ENCODE data around the gene AKR1C1.
"Not testable (repeated sequence)": the region's sequence is repeated elsewhere in the genome, so short reads cannot be mapped to it uniquely, and the experiment has no call there.

The AKR1C1 gene

GRCh38 chr10:4984971-4985594 lies 21.9 kb downstream of the AKR1C1 start:
- FAIRE-seq: no peak

- FAIRE-seq: not testable (repeated sequence)
Measured at GRCh38 chr10:4988000-4988641, 24.9 kb downstream of the AKR1C1 start.

- no peak for FAIRE-seq
Measured at GRCh38 chr10:4990217-4990616, 27.0 kb downstream of the AKR1C1 start.

- FAIRE-seq: not testable (repeated sequence)
Measured at GRCh38 chr10:4991463-4991862, 28.2 kb downstream of the AKR1C1 start.

- not testable (repeated sequence) for FAIRE-seq
Measured at GRCh38 chr10:4992564-4992963, 29.3 kb downstream of the AKR1C1 start.

- not testable (repeated sequence) for FAIRE-seq
Measured at GRCh38 chr10:4994260-4994659, 31.0 kb downstream of the AKR1C1 start.

GRCh38 chr10:4998671-4999070 lies 35.5 kb downstream of the AKR1C1 start:
- no peak for FAIRE-seq

- no peak for FAIRE-seq
Measured at GRCh38 chr10:5002013-5002727, 39.0 kb downstream of the AKR1C1 start.

- not testable (repeated sequence) for FAIRE-seq
Measured at GRCh38 chr10:5003127-5004029, 40.2 kb downstream of the AKR1C1 start, which contains the start of gene AKR1C2. AKR1C2 (minus strand) TSS chr10:5003857; CDS start chr10:5003835, 22 bp downstream.

GRCh38 chr10:5004030-5004385 lies 40.8 kb downstream of the AKR1C1 start:
- FAIRE-seq: not testable (repeated sequence)

- not testable (repeated sequence) for FAIRE-seq
Measured at GRCh38 chr10:5004501-5004900, 41.3 kb downstream of the AKR1C1 start.

GRCh38 chr10:5008857-5009548 lies 45.8 kb downstream of the AKR1C1 start:
- FAIRE-seq: not testable (repeated sequence)

- not testable (repeated sequence) for FAIRE-seq
Measured at GRCh38 chr10:5010043-5010442, 46.8 kb downstream of the AKR1C1 start.

GRCh38 chr10:5011392-5011791 lies 48.2 kb downstream of the AKR1C1 start:
- not testable (repeated sequence) for FAIRE-seq

- no peak for FAIRE-seq
Measured at GRCh38 chr10:5012595-5012994, 49.4 kb downstream of the AKR1C1 start.

- no peak for FAIRE-seq
Measured at GRCh38 chr10:5013385-5013784, 50.2 kb downstream of the AKR1C1 start.

GRCh38 chr10:5014200-5014910 lies 51.1 kb downstream of the AKR1C1 start:
- not testable (repeated sequence) for FAIRE-seq

- FAIRE-seq: no peak
Measured at GRCh38 chr10:5014936-5015335, 51.7 kb downstream of the AKR1C1 start.

- no peak for FAIRE-seq
Measured at GRCh38 chr10:5018134-5018533, 54.9 kb downstream of the AKR1C1 start.

- FAIRE-seq: not testable (repeated sequence)
Measured at GRCh38 chr10:5018671-5019277, 55.6 kb downstream of the AKR1C1 start.

Measured in G401.6 (cell line).